IPS DF 6.9 (cell line): ENCODE results near the gene NOP9.
"Not testable (repeated sequence)": the region's sequence is repeated elsewhere in the genome, so short reads cannot be mapped to it uniquely, and the experiment has no call there.

Source experiments
- DNase-seq: peaks from one replicate; pipeline ENCODE4 v3.0.0-alpha.2; 2013; ENCODE audit warnings: low read depth, low spot score
- H3K27ac ChIP-seq: one replicate; pipeline ENCODE4 v1.5.1; 2013; ENCODE audit warnings: low read length, control low read depth
- H3K27me3 ChIP-seq: 2 replicates; pipeline ENCODE4 v1.6.1; 2013; ENCODE audit warnings: mild to moderate bottlenecking, low read length; ENCODE audit not compliant: control insufficient read depth, insufficient read depth
- H3K36me3 ChIP-seq: 2 replicates; pipeline ENCODE4 v1.6.1; 2013; ENCODE audit warnings: low read length; ENCODE audit not compliant: control insufficient read depth, insufficient read depth
- H3K4me1 ChIP-seq: 2 replicates; pipeline ENCODE4 v1.6.1; 2013; ENCODE audit warnings: low read length; ENCODE audit not compliant: control insufficient read depth, insufficient read depth
- H3K4me3 ChIP-seq: 2 replicates; pipeline ENCODE4 v1.5.1; 2013; ENCODE audit warnings: mild to moderate bottlenecking, low read length
- H3K9me3 ChIP-seq: 2 replicates; pipeline ENCODE4 v1.6.1; 2013; ENCODE audit warnings: low read length, inconsistent platforms; ENCODE audit not compliant: control insufficient read depth, insufficient read depth
- WGBS: extraction: QIAGEN DNeasy Blood & Tissue Kit; methylation state at CpG from one replicate; pipeline ENCODE4 v1.1.7; 2013; ENCODE audit warnings: mixed read lengths, missing lambda C conversion rate; ENCODE audit not compliant: insufficient read length, insufficient coverage; 5-methylcytosine and 5-hydroxymethylcytosine counted together

Gene NOP9

GRCh38 chr14:24316597-24316950, 16.9 kb downstream of the NOP9 start:
- H3K4me1 ChIP-seq = no peaks in the 10 kb centered on the region
- no CpG with 5 or more reads among the region's 18 CpGs for WGBS
- no peak overlapping the region for H3K27ac ChIP-seq
- no peak overlapping the region for H3K4me3 ChIP-seq
- no peaks in the 10 kb centered on the region for H3K9me3 ChIP-seq
- DNase-seq = no peak
- H3K27me3 ChIP-seq = 0 out of 2 replicates have a peak, but pooled peaks cover 4% of the 10 kb centered on the region
- H3K36me3 ChIP-seq = no peaks in the 10 kb centered on the region

GRCh38 chr14:24317141-24317928, 17.7 kb downstream of the NOP9 start:
- Histone ChIP-seq H3K4me3 (no peak overlapping the region), H3K36me3 (no peaks in the 10 kb centered on the region), H3K27ac (no peak overlapping the region), H3K9me3 (no peaks in the 10 kb centered on the region), H3K27me3 (0 out of 2 replicates have a peak, but pooled peaks cover 4% of the 10 kb centered on the region), H3K4me1 (no peaks in the 10 kb centered on the region)
- WGBS = no CpG with 5 or more reads among the region's 3 CpGs
- DNase-seq = no peak

GRCh38 chr14:24321212-24321975, 21.7 kb downstream of the NOP9 start:
- no peak for DNase-seq
- Histone ChIP-seq H3K9me3 (no peaks in the 10 kb centered on the region), H3K4me1 (no peaks in the 10 kb centered on the region), H3K27ac (no peak overlapping the region), H3K36me3 (no peaks in the 10 kb centered on the region), H3K4me3 (no peak overlapping the region), H3K27me3 (0 out of 2 replicates have a peak, but pooled peaks cover 4% of the 10 kb centered on the region)
- WGBS = no CpG with 5 or more reads among the region's 14 CpGs

DNA sequence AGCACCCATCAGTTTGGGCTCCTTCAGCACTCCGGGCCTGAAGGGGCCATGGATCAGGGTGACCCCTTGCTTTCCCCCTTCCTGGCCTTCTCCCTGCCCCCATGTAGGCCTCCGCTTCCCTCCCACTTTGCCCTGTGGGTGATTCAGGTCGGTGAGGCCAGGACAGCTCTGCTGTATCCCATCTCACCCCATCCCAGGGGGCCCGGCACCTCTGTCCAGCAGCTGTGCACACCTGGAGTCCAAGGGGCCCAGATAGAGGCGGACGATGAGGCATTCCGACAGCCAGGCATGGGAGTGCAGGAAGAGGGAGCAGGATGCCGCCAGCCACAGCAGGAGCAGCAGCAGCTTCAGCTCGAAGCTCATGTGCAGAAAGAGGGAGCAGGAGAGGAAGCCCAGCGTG, 23.0 kb downstream of the NOP9 start:
- no CpG with 5 or more reads among the region's 10 CpGs for WGBS
- Histone ChIP-seq H3K9me3 (no peaks in the 10 kb centered on the region), H3K27ac (no peak overlapping the region), H3K4me3 (no peak overlapping the region), H3K4me1 (no peaks in the 10 kb centered on the region), H3K27me3 (0 out of 2 replicates have a peak, but pooled peaks cover 4% of the 10 kb centered on the region), H3K36me3 (no peaks in the 10 kb centered on the region)
- no peak for DNase-seq

DNA sequence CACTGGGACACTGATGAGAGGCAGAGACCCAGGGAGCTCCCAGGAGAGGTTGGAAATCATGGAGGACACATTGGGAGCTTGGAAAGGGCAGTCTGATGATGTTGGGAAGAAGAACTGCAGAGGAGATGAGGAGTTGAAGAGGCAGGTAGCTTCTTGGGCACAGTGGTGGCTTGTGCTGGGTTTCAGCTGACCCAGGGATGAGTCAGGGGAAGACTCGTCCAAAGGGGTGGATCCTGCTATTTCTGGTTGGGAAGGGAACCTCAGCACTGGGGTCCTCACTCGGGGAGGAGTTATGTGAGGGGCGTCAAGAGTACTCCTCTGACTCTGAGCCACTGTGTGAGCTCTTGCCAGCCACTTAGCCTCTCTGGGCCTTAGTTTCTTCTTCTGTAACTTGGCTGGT, 23.7 kb downstream of the NOP9 start:
- Histone ChIP-seq H3K36me3 (no peaks in the 10 kb centered on the region), H3K9me3 (no peaks in the 10 kb centered on the region), H3K27me3 (0 out of 2 replicates have a peak, but pooled peaks cover 2% of the 10 kb centered on the region), H3K4me3 (no peak overlapping the region), H3K4me1 (no peaks in the 10 kb centered on the region), H3K27ac (no peak overlapping the region)
- no CpG with 5 or more reads among the region's 3 CpGs for WGBS
- DNase-seq = no peak

DNA sequence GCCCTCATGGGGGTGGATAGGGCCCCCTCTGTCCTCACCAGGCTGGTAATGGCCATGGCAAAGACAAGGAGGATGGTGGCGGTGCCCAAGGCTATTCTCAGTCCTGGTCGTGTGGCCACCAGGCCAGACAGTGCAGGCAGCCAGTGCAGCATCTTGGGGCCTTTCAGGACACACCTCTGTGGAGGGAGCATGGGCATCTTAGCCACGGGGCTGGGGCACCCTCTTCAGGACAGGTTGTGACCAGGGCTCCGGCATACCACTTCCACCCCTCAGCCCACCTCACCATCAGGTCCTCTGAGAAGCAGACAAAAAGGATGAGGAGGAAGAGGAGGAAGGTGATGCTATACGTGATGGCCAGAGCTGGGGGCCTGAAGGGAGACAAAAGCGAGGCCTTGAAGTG, 24.4 kb downstream of the NOP9 start:
- Histone ChIP-seq H3K4me3 (no peak overlapping the region), H3K27ac (no peak overlapping the region), H3K27me3 (0 out of 2 replicates have a peak, but pooled peaks cover 2% of the 10 kb centered on the region), H3K36me3 (no peaks in the 10 kb centered on the region), H3K9me3 (no peaks in the 10 kb centered on the region), H3K4me1 (no peaks in the 10 kb centered on the region)
- DNase-seq = no peak
- WGBS = no CpG with 5 or more reads among the region's 6 CpGs

DNA sequence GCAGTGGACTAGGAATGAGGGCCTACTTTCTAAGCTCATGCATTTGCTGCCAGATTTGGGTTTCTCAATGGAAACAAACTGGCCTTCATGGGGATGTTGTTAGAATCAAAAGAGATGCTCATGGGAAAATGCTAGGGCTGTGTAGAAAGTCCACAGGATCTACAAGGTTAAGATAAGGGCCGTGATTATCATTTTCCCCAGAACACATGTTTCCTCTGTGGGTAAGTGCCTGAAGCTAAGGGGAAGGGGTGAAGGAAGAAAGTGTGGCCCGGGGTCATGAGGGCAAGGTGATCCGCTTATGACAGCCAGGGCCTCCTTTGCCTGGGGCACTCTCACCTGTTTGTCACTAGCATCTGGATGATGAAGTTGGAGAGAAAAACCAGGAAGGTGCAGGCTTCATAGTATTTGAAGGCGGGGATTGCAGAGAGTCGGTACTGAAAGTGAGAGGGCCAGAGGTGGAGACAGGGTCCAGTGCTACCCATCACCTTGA, 25.4 kb downstream of the NOP9 start:
- H3K36me3 ChIP-seq = no peaks in the 10 kb centered on the region
- WGBS = no CpG with 5 or more reads among the region's 5 CpGs
- no peak overlapping the region for H3K4me3 ChIP-seq
- H3K27ac ChIP-seq = no peak overlapping the region
- H3K27me3 ChIP-seq = no peaks in the 10 kb centered on the region
- H3K4me1 ChIP-seq = no peaks in the 10 kb centered on the region
- no peak for DNase-seq
- no peaks in the 10 kb centered on the region for H3K9me3 ChIP-seq

DNA sequence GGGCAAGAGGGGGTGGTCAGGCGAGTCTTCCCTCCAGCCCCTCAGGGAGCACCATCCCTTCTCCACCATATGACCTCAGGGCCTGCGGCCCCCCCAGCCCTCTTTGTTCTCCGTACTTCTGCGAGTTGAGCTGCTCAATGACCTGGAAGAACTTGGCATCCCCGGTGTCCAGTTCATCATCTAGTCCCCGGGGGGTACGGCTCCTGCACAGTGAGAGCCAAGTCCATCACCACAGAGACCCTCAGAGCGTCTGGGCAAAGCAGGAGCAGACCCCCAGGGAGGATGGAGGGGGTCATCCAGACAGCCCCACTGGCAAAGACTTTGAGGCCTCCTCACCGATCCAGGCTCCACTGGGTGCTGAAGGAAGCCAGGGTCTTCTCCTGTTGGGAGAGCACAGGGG, 26.3 kb downstream of the NOP9 start:
- H3K4me1 ChIP-seq = no peaks in the 10 kb centered on the region
- no peaks in the 10 kb centered on the region for H3K27me3 ChIP-seq
- no peaks in the 10 kb centered on the region for H3K36me3 ChIP-seq
- no peak overlapping the region for H3K4me3 ChIP-seq
- no peak overlapping the region for H3K27ac ChIP-seq
- WGBS = no CpG with 5 or more reads among the region's 9 CpGs
- DNase-seq = no peak
- no peaks in the 10 kb centered on the region for H3K9me3 ChIP-seq

- WGBS = no CpG with 5 or more reads among the region's 2 CpGs
- H3K27me3 ChIP-seq = no peaks in the 10 kb centered on the region
- no peaks in the 10 kb centered on the region for H3K36me3 ChIP-seq
- 0 out of 2 replicates have a peak, but pooled peaks cover 1% of the 10 kb centered on the region for H3K4me1 ChIP-seq
- no peak for DNase-seq
- no peak overlapping the region for H3K4me3 ChIP-seq
- no peak overlapping the region for H3K27ac ChIP-seq
- H3K9me3 ChIP-seq = no peaks in the 10 kb centered on the region
Measured at GRCh38 chr14:24327303-24327702, 27.7 kb downstream of the NOP9 start.

DNA sequence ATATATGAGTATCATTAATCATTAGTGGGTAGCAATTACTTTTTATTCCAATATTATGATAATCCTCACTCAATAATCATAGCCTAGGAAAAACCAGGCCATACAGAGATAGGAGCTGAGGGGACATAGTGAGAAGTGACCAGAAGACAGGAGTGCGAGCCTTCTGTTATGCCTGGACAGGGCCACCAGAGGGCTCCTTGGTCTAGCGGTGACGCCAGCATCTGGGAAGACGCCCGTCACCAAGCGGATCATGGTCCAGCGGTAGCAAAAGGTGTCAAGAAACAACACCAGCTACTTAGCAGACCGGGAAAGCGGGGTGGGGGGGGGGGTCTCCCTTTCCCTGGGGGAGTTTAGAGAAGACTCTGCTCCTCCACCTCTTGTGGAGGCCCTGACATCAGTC, 28.3 kb downstream of the NOP9 start:
- not testable (repeated sequence) for DNase-seq, H3K4me1 ChIP-seq

More for the DNA sequence above, 28.3 kb downstream of the NOP9 start:
- H3K27me3 ChIP-seq, H3K36me3 ChIP-seq, H3K9me3 ChIP-seq, H3K27ac ChIP-seq, H3K4me3 ChIP-seq: not testable (repeated sequence)
- WGBS = no CpG with 5 or more reads among the region's 9 CpGs
